ENCODE results near the gene CX3CR1. TPM values are rescaled to one million over a fixed set of nuclear protein-coding genes. Genes with fewer than 3 reads are reported as not detected.
"Not testable (repeated sequence)": the region's sequence is repeated elsewhere in the genome, so short reads cannot be mapped to it uniquely, and the experiment has no call there.

Gene CX3CR1
- polyA plus RNA-seq, 2 donors: 0.14 to 0.21 TPM

GRCh38 chr3:39232859-39233258 lies 47.0 kb downstream of the CX3CR1 start:
- WGBS, 2 donors: 42 to 45% methylated on average over 3 of the region's 3 CpGs
- Histone ChIP-seq H3K9me3 (ENCODE audit: control insufficient read depth in 2 of 2, insufficient read depth in 1 of 2, low read depth in 1 of 2, low read length in 1 of 2) (no peaks in the 10 kb centered on the region), H3K27ac (ENCODE audit: low read depth in 2 of 2, low read length in 1 of 2) (no peak overlapping the region), H3K36me3 (ENCODE audit: control insufficient read depth in 2 of 2, insufficient read depth in 2 of 2, low read length in 1 of 2) (no peaks in the 10 kb centered on the region), H3K27me3 (ENCODE audit: control insufficient read depth in 1 of 2, insufficient read depth in 2 of 2, low read length in 2 of 2) (peaks cover 0 to 2% of the 10 kb centered on the region in 2 donors), H3K4me3 (ENCODE audit: low read depth in 1 of 2, low read length in 2 of 2) (no peak overlapping the region), H3K4me1 (ENCODE audit: control insufficient read depth in 2 of 2, insufficient read depth in 2 of 2, low read length in 1 of 2) (no peaks in the 10 kb centered on the region)

GRCh38 chr3:39230453-39230852 lies 49.4 kb downstream of the CX3CR1 start:
- no peak overlapping the region for H3K27ac ChIP-seq (ENCODE audit: low read depth in 2 of 2, low read length in 1 of 2)
- no peaks in the 10 kb centered on the region for H3K9me3 ChIP-seq (ENCODE audit: control insufficient read depth in 2 of 2, insufficient read depth in 1 of 2, low read depth in 1 of 2, low read length in 1 of 2)
- H3K27me3 ChIP-seq (ENCODE audit: control insufficient read depth in 1 of 2, insufficient read depth in 2 of 2, low read length in 2 of 2): no peaks in the 10 kb centered on the region
- no peaks in the 10 kb centered on the region for H3K4me1 ChIP-seq (ENCODE audit: control insufficient read depth in 2 of 2, insufficient read depth in 2 of 2, low read length in 1 of 2)
- 79 to 88% methylated on average over 1 of the region's 1 CpG for WGBS, 2 donors
- no peak overlapping the region for H3K4me3 ChIP-seq (ENCODE audit: low read depth in 1 of 2, low read length in 2 of 2)
- H3K36me3 ChIP-seq (ENCODE audit: control insufficient read depth in 2 of 2, insufficient read depth in 2 of 2, low read length in 1 of 2): no peaks in the 10 kb centered on the region

DNA sequence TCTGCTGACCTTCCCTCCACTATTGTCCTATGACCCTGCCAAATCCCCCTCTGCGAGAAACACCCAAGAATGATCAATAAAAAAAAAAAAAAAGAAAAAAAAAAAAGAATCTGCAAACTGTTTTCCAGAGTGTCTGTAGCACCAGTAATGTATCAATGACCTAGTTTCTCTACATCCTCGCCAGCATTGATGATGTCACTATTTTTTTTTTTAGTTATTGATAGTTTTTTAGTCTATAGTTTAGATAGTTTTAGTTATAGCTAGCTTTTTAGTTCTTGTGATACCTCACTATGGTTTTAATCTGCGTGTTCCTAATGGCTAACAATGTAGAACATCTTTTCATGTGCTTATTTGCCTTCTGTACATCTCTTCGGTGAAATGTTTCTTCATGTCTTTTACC lies 51.3 kb downstream of the CX3CR1 start:
- Histone ChIP-seq H3K27me3 (ENCODE audit: control insufficient read depth in 1 of 2, insufficient read depth in 2 of 2, low read length in 2 of 2) (no peaks in the 10 kb centered on the region), H3K9me3 (ENCODE audit: control insufficient read depth in 2 of 2, insufficient read depth in 1 of 2, low read depth in 1 of 2, low read length in 1 of 2) (no peaks in the 10 kb centered on the region), H3K27ac (ENCODE audit: low read depth in 2 of 2, low read length in 1 of 2) (no peak overlapping the region), H3K36me3 (ENCODE audit: control insufficient read depth in 2 of 2, insufficient read depth in 2 of 2, low read length in 1 of 2) (no peaks in the 10 kb centered on the region), H3K4me1 (ENCODE audit: control insufficient read depth in 2 of 2, insufficient read depth in 2 of 2, low read length in 1 of 2) (no peaks in the 10 kb centered on the region), H3K4me3 (ENCODE audit: low read depth in 1 of 2, low read length in 2 of 2) (no peak overlapping the region)
- WGBS, 2 donors: 81 to 88% methylated on average over 3 of the region's 4 CpGs

GRCh38 chr3:39227596-39227995 lies 52.2 kb downstream of the CX3CR1 start:
- WGBS, 2 donors: 92 to 96% methylated on average over 22 to 30 of the region's 32 CpGs
- not testable (repeated sequence) for H3K36me3 ChIP-seq (ENCODE audit: control insufficient read depth in 2 of 2, insufficient read depth in 2 of 2, low read length in 1 of 2); H3K4me1 ChIP-seq (ENCODE audit: control insufficient read depth in 2 of 2, insufficient read depth in 2 of 2, low read length in 1 of 2); H3K4me3 ChIP-seq (ENCODE audit: low read depth in 1 of 2, low read length in 2 of 2); H3K27ac ChIP-seq (ENCODE audit: low read depth in 2 of 2, low read length in 1 of 2); H3K9me3 ChIP-seq (ENCODE audit: control insufficient read depth in 2 of 2, insufficient read depth in 1 of 2, low read depth in 1 of 2, low read length in 1 of 2); H3K27me3 ChIP-seq (ENCODE audit: control insufficient read depth in 1 of 2, insufficient read depth in 2 of 2, low read length in 2 of 2)

DNA sequence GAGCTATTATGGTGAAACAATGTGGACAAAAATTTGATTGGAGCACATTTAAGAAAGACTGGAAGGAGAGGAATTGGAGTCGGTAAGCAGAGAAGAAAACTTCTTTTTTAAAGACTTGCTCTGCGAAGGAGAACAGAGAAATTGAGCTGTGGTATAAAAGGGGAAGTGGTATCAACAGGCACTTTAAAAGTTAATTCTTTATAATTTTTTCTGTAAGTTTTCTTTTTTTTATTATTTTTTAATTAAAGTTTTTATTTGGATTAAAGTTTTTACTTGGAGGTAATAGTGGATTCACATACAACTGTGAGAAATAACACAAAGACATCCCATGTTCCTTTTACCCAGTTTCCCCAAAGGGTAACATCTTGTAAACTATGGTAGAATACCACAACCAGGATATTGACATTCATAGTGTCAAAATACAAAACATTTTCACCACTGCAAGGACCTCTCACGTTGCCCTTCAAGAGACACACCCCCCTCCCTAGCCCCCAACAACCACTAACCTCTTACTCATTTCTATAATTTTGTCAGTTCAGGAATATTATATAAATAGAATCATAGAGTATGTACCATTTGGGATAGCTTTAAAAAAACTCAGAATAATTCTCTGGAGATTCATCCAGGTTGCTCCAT lies 53.6 kb downstream of the CX3CR1 start:
- H3K4me3 ChIP-seq (ENCODE audit: low read depth in 1 of 2, low read length in 2 of 2): no peak overlapping the region
- no peaks in the 10 kb centered on the region for H3K36me3 ChIP-seq (ENCODE audit: control insufficient read depth in 2 of 2, insufficient read depth in 2 of 2, low read length in 1 of 2)
- H3K9me3 ChIP-seq (ENCODE audit: control insufficient read depth in 2 of 2, insufficient read depth in 1 of 2, low read depth in 1 of 2, low read length in 1 of 2): no peaks in the 10 kb centered on the region
- H3K27me3 ChIP-seq (ENCODE audit: control insufficient read depth in 1 of 2, insufficient read depth in 2 of 2, low read length in 2 of 2): no peaks in the 10 kb centered on the region
- WGBS, 2 donors: 57 to 59% methylated on average over 3 of the region's 3 CpGs
- H3K27ac ChIP-seq (ENCODE audit: low read depth in 2 of 2, low read length in 1 of 2): no peak overlapping the region
- no peaks in the 10 kb centered on the region for H3K4me1 ChIP-seq (ENCODE audit: control insufficient read depth in 2 of 2, insufficient read depth in 2 of 2, low read length in 1 of 2)

GRCh38 chr3:39224288-39224687 lies 55.5 kb downstream of the CX3CR1 start:
- Histone ChIP-seq H3K4me3 (ENCODE audit: low read depth in 1 of 2, low read length in 2 of 2) (no peak overlapping the region), H3K27ac (ENCODE audit: low read depth in 2 of 2, low read length in 1 of 2) (no peak overlapping the region), H3K4me1 (ENCODE audit: control insufficient read depth in 2 of 2, insufficient read depth in 2 of 2, low read length in 1 of 2) (no peaks in the 10 kb centered on the region), H3K9me3 (ENCODE audit: control insufficient read depth in 2 of 2, insufficient read depth in 1 of 2, low read depth in 1 of 2, low read length in 1 of 2) (no peaks in the 10 kb centered on the region), H3K36me3 (ENCODE audit: control insufficient read depth in 2 of 2, insufficient read depth in 2 of 2, low read length in 1 of 2) (no peaks in the 10 kb centered on the region), H3K27me3 (ENCODE audit: control insufficient read depth in 1 of 2, insufficient read depth in 2 of 2, low read length in 2 of 2) (no peaks in the 10 kb centered on the region)
- 80 to 82% methylated on average over 2 of the region's 2 CpGs for WGBS, 2 donors

DNA sequence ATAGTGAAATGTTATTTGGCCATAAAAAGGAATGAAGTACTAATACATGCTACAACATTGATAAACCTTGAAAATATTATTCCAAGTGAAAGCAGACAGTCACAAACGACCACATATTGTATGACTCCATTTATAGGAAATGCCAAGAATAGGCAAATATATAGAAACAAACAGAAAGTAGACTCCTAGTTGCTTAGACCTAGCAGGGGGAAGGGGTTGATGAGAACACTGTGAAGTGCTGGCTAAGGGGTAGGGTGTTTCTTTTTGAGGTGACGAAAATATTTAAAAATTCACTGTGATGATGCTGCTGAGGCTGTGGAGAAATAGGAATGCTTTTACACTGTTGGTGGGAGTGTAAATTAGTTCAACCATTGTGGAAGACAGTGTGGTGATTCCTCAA lies 56.9 kb downstream of the CX3CR1 start:
- no peak overlapping the region for H3K27ac ChIP-seq (ENCODE audit: low read depth in 2 of 2, low read length in 1 of 2)
- H3K9me3 ChIP-seq (ENCODE audit: control insufficient read depth in 2 of 2, insufficient read depth in 1 of 2, low read depth in 1 of 2, low read length in 1 of 2): peaks cover 0 to 3% of the 10 kb centered on the region in 2 donors
- H3K4me1 ChIP-seq (ENCODE audit: control insufficient read depth in 2 of 2, insufficient read depth in 2 of 2, low read length in 1 of 2): no peaks in the 10 kb centered on the region
- H3K36me3 ChIP-seq (ENCODE audit: control insufficient read depth in 2 of 2, insufficient read depth in 2 of 2, low read length in 1 of 2): no peaks in the 10 kb centered on the region
- no peaks in the 10 kb centered on the region for H3K27me3 ChIP-seq (ENCODE audit: control insufficient read depth in 1 of 2, insufficient read depth in 2 of 2, low read length in 2 of 2)
- no peak overlapping the region for H3K4me3 ChIP-seq (ENCODE audit: low read depth in 1 of 2, low read length in 2 of 2)
- WGBS, 2 donors: 81 to 86% methylated on average over 2 of the region's 2 CpGs

DNA sequence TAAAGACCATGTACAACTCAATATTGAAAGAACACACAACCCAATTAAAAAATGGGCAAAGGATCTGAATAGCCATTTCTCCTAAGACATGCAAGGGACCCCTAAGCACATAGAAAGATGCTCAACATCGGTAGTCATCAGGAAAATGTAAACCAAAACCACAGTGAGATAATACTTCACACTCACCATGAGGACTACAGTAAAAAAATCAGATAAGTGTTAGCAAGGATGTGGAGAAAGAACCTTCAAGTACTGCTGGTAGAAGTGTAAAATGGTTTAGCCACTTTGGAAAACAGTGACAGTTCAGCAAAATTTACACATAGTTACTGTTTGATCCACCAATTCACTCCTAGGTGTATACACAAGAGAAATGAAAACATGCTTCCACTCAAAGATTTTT lies 57.4 kb downstream of the CX3CR1 start:
- 70 to 75% methylated on average over 1 of the region's 1 CpG for WGBS, 2 donors
- no peak overlapping the region for H3K4me3 ChIP-seq (ENCODE audit: low read depth in 1 of 2, low read length in 2 of 2)
- H3K4me1 ChIP-seq (ENCODE audit: control insufficient read depth in 2 of 2, insufficient read depth in 2 of 2, low read length in 1 of 2): no peaks in the 10 kb centered on the region
- H3K9me3 ChIP-seq (ENCODE audit: control insufficient read depth in 2 of 2, insufficient read depth in 1 of 2, low read depth in 1 of 2, low read length in 1 of 2): peaks cover 0 to 3% of the 10 kb centered on the region in 2 donors
- H3K27ac ChIP-seq (ENCODE audit: low read depth in 2 of 2, low read length in 1 of 2): no peak overlapping the region
- H3K36me3 ChIP-seq (ENCODE audit: control insufficient read depth in 2 of 2, insufficient read depth in 2 of 2, low read length in 1 of 2): no peaks in the 10 kb centered on the region
- H3K27me3 ChIP-seq (ENCODE audit: control insufficient read depth in 1 of 2, insufficient read depth in 2 of 2, low read length in 2 of 2): no peaks in the 10 kb centered on the region

DNA sequence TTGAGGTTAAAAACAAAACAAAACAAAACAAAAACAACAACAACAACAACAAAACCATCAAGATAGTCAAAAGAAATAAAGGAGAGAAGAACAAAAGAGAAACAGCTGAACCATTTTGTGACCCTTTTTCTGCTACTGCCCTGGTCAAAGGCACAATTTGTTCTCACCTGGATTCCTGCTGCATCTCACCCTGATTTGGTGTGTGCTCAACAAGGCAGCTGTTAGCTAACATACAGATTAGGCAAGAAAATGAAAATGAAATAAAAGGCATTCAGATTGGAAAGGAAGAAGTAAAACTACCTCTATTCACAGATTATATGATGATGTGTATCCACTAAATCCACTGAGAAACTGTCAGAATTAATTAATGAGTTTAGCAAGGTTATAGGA lies 58.7 kb downstream of the CX3CR1 start:
- no peak overlapping the region for H3K4me3 ChIP-seq (ENCODE audit: low read depth in 1 of 2, low read length in 2 of 2)
- H3K36me3 ChIP-seq (ENCODE audit: control insufficient read depth in 2 of 2, insufficient read depth in 2 of 2, low read length in 1 of 2): no peaks in the 10 kb centered on the region
- H3K27ac ChIP-seq (ENCODE audit: low read depth in 2 of 2, low read length in 1 of 2): no peak overlapping the region
- H3K9me3 ChIP-seq (ENCODE audit: control insufficient read depth in 2 of 2, insufficient read depth in 1 of 2, low read depth in 1 of 2, low read length in 1 of 2): peaks cover 0 to 3% of the 10 kb centered on the region in 2 donors
- H3K27me3 ChIP-seq (ENCODE audit: control insufficient read depth in 1 of 2, insufficient read depth in 2 of 2, low read length in 2 of 2): no peaks in the 10 kb centered on the region
- H3K4me1 ChIP-seq (ENCODE audit: control insufficient read depth in 2 of 2, insufficient read depth in 2 of 2, low read length in 1 of 2): no peaks in the 10 kb centered on the region

- 61 to 69% methylated on average over 6 of the region's 6 CpGs for WGBS, 2 donors
- H3K27ac ChIP-seq (ENCODE audit: low read depth in 2 of 2, low read length in 1 of 2): no peak overlapping the region
Measured at GRCh38 chr3:39220407-39221140, 59.3 kb downstream of the CX3CR1 start.

More at GRCh38 chr3:39220407-39221140, 59.3 kb downstream of the CX3CR1 start:
- peaks cover 0 to 3% of the 10 kb centered on the region in 2 donors for H3K9me3 ChIP-seq (ENCODE audit: control insufficient read depth in 2 of 2, insufficient read depth in 1 of 2, low read depth in 1 of 2, low read length in 1 of 2)
- H3K27me3 ChIP-seq (ENCODE audit: control insufficient read depth in 1 of 2, insufficient read depth in 2 of 2, low read length in 2 of 2): no peaks in the 10 kb centered on the region
- no peaks in the 10 kb centered on the region for H3K36me3 ChIP-seq (ENCODE audit: control insufficient read depth in 2 of 2, insufficient read depth in 2 of 2, low read length in 1 of 2)
- H3K4me1 ChIP-seq (ENCODE audit: control insufficient read depth in 2 of 2, insufficient read depth in 2 of 2, low read length in 1 of 2): no peaks in the 10 kb centered on the region
- H3K4me3 ChIP-seq (ENCODE audit: low read depth in 1 of 2, low read length in 2 of 2): no peak overlapping the region
